Skeletal muscle satellite cell (primary cell): ENCODE measurements around the gene VSTM2A. TPM values are rescaled to one million over a fixed set of nuclear protein-coding genes. Genes with fewer than 3 reads are reported as not detected.

Experiments used
- small RNA-seq: library from RNA; depleted of rRNA; stranded (forward); fragments of <200 nt; gene quantifications from one replicate; pipeline ENCODE3, GENCODE V24; 2012

VSTM2A gene

Small RNA genes lying within 50 kb of the gene (small RNA-seq; reads per million reads assigned to genes)
- gene RNU6-1125P: not detected
